Measurements from ENCODE around the gene RPL28. TPM values are rescaled to one million over a fixed set of nuclear protein-coding genes. Genes with fewer than 3 reads are reported as not detected.

The RPL28 gene
- total RNA-seq (1,000 to 10,000 TPM in 1 of 9 donors, 100 to 1,000 TPM in 8; 196 to 1,019 (median 565) TPM), polyA plus RNA-seq (1,000 to 10,000 TPM in 1 of 2 donors, 100 to 1,000 TPM in 1; 768 to 1,391 TPM)
- long read RNA-seq, donor 1, full-length matches to known transcripts: 102 of 121 reads
- long read RNA-seq, donor 1, partial matches to known transcripts: 17 of 121 reads
- long read RNA-seq, donor 1, other reads (novel, unspliced or antisense): 2 of 121 reads
- long read RNA-seq, donor 2, full-length matches to known transcripts: 111 of 132 reads
- long read RNA-seq, donor 2, partial matches to known transcripts: 11 of 132 reads
- long read RNA-seq, donor 2, other reads (novel, unspliced or antisense): 10 of 132 reads
- long read RNA-seq, donor 3, full-length matches to known transcripts: 120 of 140 reads
- long read RNA-seq, donor 3, partial matches to known transcripts: 17 of 140 reads
- long read RNA-seq, donor 3, other reads (novel, unspliced or antisense): 3 of 140 reads

GRCh38 chr19:55385724-55386492, at the start of gene RPL28:
TSS of gene RPL28 (plus strand) at chr19:55385932. CDS start at chr19:55386358, 426 bp downstream.
- H3K36me3 ChIP-seq: peaks cover 0 to 42% (median 36%) of the 10 kb centered on the region in 9 donors
- 0 to 1% (median 0%) methylated on average over 48 to 68 of the region's 68 CpGs for WGBS, 4 donors
- intact Hi-C loops (cut with DNase I): loop anchor here in 5 of 10 donors (1.0 to 10.0 kb wide), 9 partner anchors 19 to 249 kb away; partner anchors contain the start of genes KMT5C (in 3 of the 5) and PPP6R1 (in 1 of the 5)
- ATAC-seq (peak; percentile 90 to 95 (median 90)), DNase-seq (peak; percentile 98 to 99 (median 98))
- peak within 1 kb of the TSS; percentile 79 to 97 (median 94) for H3K27ac ChIP-seq
- TF ChIP-seq POLR2A (IDR thresholded peaks at IDR 0.05) (peak; percentile 34 to 99), CTCF (IDR thresholded peaks at IDR 0.05) (no peak)
- H3K4me3 ChIP-seq: peak within 1 kb of the TSS; percentile 48 to 87 (median 78)
- H3K27me3 ChIP-seq: no peaks in the 10 kb centered on the region
- peaks cover 14 to 58% (median 42%) of the 10 kb centered on the region in 12 donors for H3K4me1 ChIP-seq
- no peaks in the 10 kb centered on the region for H3K9me3 ChIP-seq

GRCh38 chr19:55336101-55336500, 49.6 kb upstream of the RPL28 start:
- no peaks in the 10 kb centered on the region for H3K9me3 ChIP-seq
- no peak overlapping the region for H3K27ac ChIP-seq
- intact Hi-C loops (cut with DNase I): loop anchor here in 3 of 10 donors (5.0 kb wide), 2 partner anchors 34 to 54 kb away; partner anchors contain the start of genes BRSK1 (in 1 of the 3) and HSPBP1 (in 1 of the 3)
- H3K36me3 ChIP-seq: no peaks in the 10 kb centered on the region
- no peak overlapping the region for H3K4me3 ChIP-seq
- TF ChIP-seq POLR2A (IDR thresholded peaks at IDR 0.05) (no peak), CTCF (IDR thresholded peaks at IDR 0.05) (no peak)
- ATAC-seq (no peak), DNase-seq (no peak)
- H3K4me1 ChIP-seq: peaks cover 0 to 22% (median 11%) of the 10 kb centered on the region in 12 donors
- WGBS, 4 donors: 76 to 84% (median 78%) methylated on average over 7 of the region's 7 CpGs
- H3K27me3 ChIP-seq: peaks cover 0 to 12% (median 0%) of the 10 kb centered on the region in 9 donors

- H3K27ac ChIP-seq: peak within 1 kb of the TSS; percentile 75 to 94 (median 90)
- H3K9me3 ChIP-seq: no peaks in the 10 kb centered on the region
- DNase-seq: peak; percentile 100
- intact Hi-C loops (cut with DNase I): loop anchor here in 4 of 10 donors (1.0 to 5.0 kb wide), 5 partner anchors 37 to 80 kb away; partner anchors contain the start of genes RPL28 (in 3 of the 4), PPP6R1 (in 2 of the 4), BRSK1 (in 1 of the 4) and HSPBP1 (in 1 of the 4)
- peak; percentile 93 to 97 (median 96) for ATAC-seq
- peaks cover 0 to 7% (median 0%) of the 10 kb centered on the region in 9 donors for H3K27me3 ChIP-seq
- TF ChIP-seq CTCF (IDR thresholded peaks at IDR 0.05) (peak in 11 of 12 donors; percentile 12 to 66 (median 35)), POLR2A (IDR thresholded peaks at IDR 0.05) (peak in 1 of 2 donors; percentile 66)
- peaks cover 0 to 25% (median 11%) of the 10 kb centered on the region in 9 donors for H3K36me3 ChIP-seq
- peaks cover 0 to 29% (median 16%) of the 10 kb centered on the region in 12 donors for H3K4me1 ChIP-seq
- H3K4me3 ChIP-seq: peak within 1 kb of the TSS; percentile 33 to 94 (median 72)
- WGBS, 4 donors: 0 to 1% (median 0%) methylated on average over 44 to 63 of the region's 63 CpGs
These were observed 46.4 kb upstream of the RPL28 start, which contains the start of gene KMT5C for GRCh38 chr19:55339105-55339888. TSS of gene KMT5C (plus strand) at chr19:55339876. CDS start at chr19:55341937, 2,061 bp downstream.
